Fibroblast of lung (primary cell): ENCODE results near the gene MLXIPL. TPM values are rescaled to one million over a fixed set of nuclear protein-coding genes. Genes with fewer than 3 reads are reported as not detected.

Experiments
- DNase-seq, 2 donors: peaks; one replicate each; pipeline versions ENCODE4 v3.0.0 to v3.0.0-alpha.2; 2010; ENCODE audit warnings: low read depth in 2 of 2
- H2AFZ ChIP-seq: 2 replicates; pipeline ENCODE4 v1.5.1; 2012; ENCODE audit warnings: low read length, control low read depth, inconsistent platforms
- H3K27ac ChIP-seq: 2 replicates; pipeline ENCODE4 v1.5.1; 2011; ENCODE audit warnings: low read length, control low read depth; ENCODE audit not compliant: insufficient read depth
- H3K27me3 ChIP-seq: 2 replicates; pipeline ENCODE4 v1.5.1; 2011; ENCODE audit warnings: mild to moderate bottlenecking, low read length; ENCODE audit not compliant: control insufficient read depth, insufficient read depth
- H3K36me3 ChIP-seq: 2 replicates; pipeline ENCODE4 v1.5.1; 2011; ENCODE audit warnings: low read length; ENCODE audit not compliant: control insufficient read depth, insufficient read depth
- H3K4me1 ChIP-seq: 2 replicates; pipeline ENCODE4 v1.5.1; 2011; ENCODE audit warnings: low read length; ENCODE audit not compliant: control insufficient read depth, insufficient read depth; ENCODE audit errors: extremely low read depth
- H3K4me2 ChIP-seq: 2 replicates; pipeline ENCODE4 v1.5.1; 2011; ENCODE audit warnings: low read length, control low read depth; ENCODE audit not compliant: insufficient read depth; ENCODE audit errors: extremely low read depth
- H3K4me3 ChIP-seq, 4 experiments: fragments of 200-600 bp in 1 of 4; sonication (generic) in 1 of 4; replicated peaks in 1 of 4; 2 replicates each; pipeline ENCODE4 v1.5.1; 2011 to 2016; ENCODE audit warnings: low read length in 4 of 4, low read depth in 3 of 4, mild to moderate bottlenecking in 3 of 4, control low read depth in 2 of 4, inconsistent platforms in 1 of 4, mixed read lengths in 1 of 4; ENCODE audit not compliant: insufficient read depth in 1 of 4; ENCODE audit errors: control extremely low read depth in 1 of 4
- H3K79me2 ChIP-seq: 2 replicates; pipeline ENCODE4 v1.5.1; 2012; ENCODE audit warnings: mild to moderate bottlenecking, low read length, inconsistent platforms; ENCODE audit not compliant: control insufficient read depth, insufficient read depth
- H3K9ac ChIP-seq: 2 replicates; pipeline ENCODE4 v1.5.1; 2011; ENCODE audit warnings: mild to moderate bottlenecking, low read length, control low read depth; ENCODE audit not compliant: insufficient read depth
- H3K9me3 ChIP-seq: 2 replicates; pipeline ENCODE4 v1.5.1; 2012; ENCODE audit warnings: low read depth, low read length; ENCODE audit not compliant: control insufficient read depth, insufficient read depth
- H4K20me1 ChIP-seq: 2 replicates; pipeline ENCODE4 v1.5.1; 2011; ENCODE audit warnings: low read length; ENCODE audit not compliant: control insufficient read depth, insufficient read depth; ENCODE audit errors: extremely low read depth
- EZH2 ChIP-seq: IDR thresholded peaks from 2 replicates; pipeline ENCODE4 v1.5.1; 2012; ENCODE audit warnings: low read length, control low read depth, mild to moderate bottlenecking; ENCODE audit errors: missing control alignments
- polyA plus RNA-seq, 2 donors: library from polyadenylated mRNA; depleted of rRNA in 1 of 2; stranded (reverse) in 1 of 2; unstranded in 1 of 2; fragments of >200 nt; gene quantifications; 2 replicates each; pipeline ENCODE4 v1.2.1, GENCODE V29; 2011 to 2012; ENCODE audit warnings: missing spikeins in 1 of 2
- total RNA-seq: library from RNA; depleted of rRNA; stranded (reverse); fragments of >200 nt; gene quantifications from 2 replicates; pipeline ENCODE4 v1.2.1, GENCODE V29; 2014
- TF ChIP-seq, protein P1 (sequence below), 2 donors: IDR thresholded peaks in 1 of 2; conservative IDR thresholded peaks in 1 of 2; 1 replicate in 1 of 2; 2 replicates in 1 of 2; pipeline ENCODE4 v1.5.1; 2011 to 2012; ENCODE audit warnings: low read length in 2 of 2, control low read depth in 1 of 2, inconsistent platforms in 1 of 2, low read depth in 1 of 2, mild to moderate bottlenecking in 1 of 2

Gene MLXIPL
- total and polyA plus RNA-seq, 2 donors (not counting 1 experiment from before 2014, with no cell fraction given): not detected

DNA sequence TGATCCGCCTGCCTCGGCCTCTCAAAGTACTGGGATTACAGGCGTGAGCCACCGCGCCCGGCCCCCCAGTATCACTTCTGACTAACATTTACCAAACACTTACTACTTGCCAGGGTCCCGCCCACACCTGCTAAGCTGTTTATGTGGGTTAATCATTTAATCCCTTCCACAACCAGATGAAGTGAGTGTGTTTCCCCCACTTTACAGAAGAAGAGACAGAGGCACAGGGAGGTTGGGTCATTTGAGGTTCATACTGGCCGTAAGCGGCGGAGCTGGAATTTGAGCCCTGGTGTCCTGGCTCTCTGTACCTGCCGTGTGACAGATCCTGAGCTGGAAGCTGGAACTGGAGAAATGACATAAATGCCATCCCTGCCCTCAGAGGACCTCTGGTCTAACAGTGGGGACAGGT lies 28.2 kb upstream of the MLXIPL start:
- no peaks in the 10 kb centered on the region for H3K9me3 ChIP-seq
- no peak overlapping the region for H3K9ac ChIP-seq
- no peak overlapping the region for H3K4me3 ChIP-seq
- DNase-seq: no peak
- no peaks in the 10 kb centered on the region for H3K4me1 ChIP-seq
- H3K4me2 ChIP-seq: no peak overlapping the region
- H4K20me1 ChIP-seq: no peaks in the 10 kb centered on the region
- no peaks in the 10 kb centered on the region for H3K36me3 ChIP-seq
- TF ChIP-seq, protein P1, sequence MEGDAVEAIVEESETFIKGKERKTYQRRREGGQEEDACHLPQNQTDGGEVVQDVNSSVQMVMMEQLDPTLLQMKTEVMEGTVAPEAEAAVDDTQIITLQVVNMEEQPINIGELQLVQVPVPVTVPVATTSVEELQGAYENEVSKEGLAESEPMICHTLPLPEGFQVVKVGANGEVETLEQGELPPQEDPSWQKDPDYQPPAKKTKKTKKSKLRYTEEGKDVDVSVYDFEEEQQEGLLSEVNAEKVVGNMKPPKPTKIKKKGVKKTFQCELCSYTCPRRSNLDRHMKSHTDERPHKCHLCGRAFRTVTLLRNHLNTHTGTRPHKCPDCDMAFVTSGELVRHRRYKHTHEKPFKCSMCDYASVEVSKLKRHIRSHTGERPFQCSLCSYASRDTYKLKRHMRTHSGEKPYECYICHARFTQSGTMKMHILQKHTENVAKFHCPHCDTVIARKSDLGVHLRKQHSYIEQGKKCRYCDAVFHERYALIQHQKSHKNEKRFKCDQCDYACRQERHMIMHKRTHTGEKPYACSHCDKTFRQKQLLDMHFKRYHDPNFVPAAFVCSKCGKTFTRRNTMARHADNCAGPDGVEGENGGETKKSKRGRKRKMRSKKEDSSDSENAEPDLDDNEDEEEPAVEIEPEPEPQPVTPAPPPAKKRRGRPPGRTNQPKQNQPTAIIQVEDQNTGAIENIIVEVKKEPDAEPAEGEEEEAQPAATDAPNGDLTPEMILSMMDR (conservative IDR thresholded peaks at IDR 0.05 in 1 of 2, IDR thresholded peaks at IDR 0.05 in 1 of 2; ENCODE audit: low read depth in 1 of 2, low read length in 2 of 2): no peak
- no peak for TF ChIP-seq EZH2
- H2AFZ ChIP-seq: no peak overlapping the region
- no peak overlapping the region for H3K27ac ChIP-seq
- H3K27me3 ChIP-seq: peaks cover 32% of the 10 kb centered on the region
- H3K79me2 ChIP-seq: no peaks in the 10 kb centered on the region

DNA sequence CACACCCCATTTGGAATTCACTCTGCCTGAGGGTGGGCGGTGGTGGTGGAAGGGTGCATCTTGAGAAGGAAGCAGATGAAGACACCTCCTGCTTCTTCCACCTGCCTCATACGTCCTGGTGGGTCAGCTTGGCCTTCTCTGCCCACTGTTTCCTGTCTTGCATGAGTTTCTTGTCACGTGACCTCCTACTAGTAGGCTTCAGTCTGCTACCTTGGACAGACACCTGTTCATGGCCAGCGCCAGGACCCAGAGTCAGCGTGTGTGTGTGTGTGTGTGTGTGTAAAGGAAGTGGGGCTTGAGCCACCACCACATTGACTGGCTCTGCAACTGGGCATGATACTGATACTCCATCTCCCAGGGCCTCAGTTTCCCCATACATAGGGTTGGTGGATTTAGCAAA lies 26.2 kb upstream of the MLXIPL start:
- no peaks in the 10 kb centered on the region for H3K79me2 ChIP-seq
- no peak overlapping the region for H3K9ac ChIP-seq
- H2AFZ ChIP-seq: no peak overlapping the region
- H3K4me3 ChIP-seq: no peak overlapping the region
- H3K36me3 ChIP-seq: no peaks in the 10 kb centered on the region
- H3K27me3 ChIP-seq: peaks cover 49% of the 10 kb centered on the region
- no peaks in the 10 kb centered on the region for H4K20me1 ChIP-seq
- H3K9me3 ChIP-seq: no peaks in the 10 kb centered on the region
- no peak overlapping the region for H3K4me2 ChIP-seq
- TF ChIP-seq, protein P1 (conservative IDR thresholded peaks at IDR 0.05 in 1 of 2, IDR thresholded peaks at IDR 0.05 in 1 of 2; ENCODE audit: low read depth in 1 of 2, low read length in 2 of 2): no peak
- TF ChIP-seq EZH2: no peak
- DNase-seq: no peak
- no peaks in the 10 kb centered on the region for H3K4me1 ChIP-seq
- no peak overlapping the region for H3K27ac ChIP-seq

- Histone ChIP-seq H3K27ac (no peak overlapping the region), H3K36me3 (no peaks in the 10 kb centered on the region), H3K79me2 (no peaks in the 10 kb centered on the region), H3K9ac (no peak overlapping the region), H3K4me1 (no peaks in the 10 kb centered on the region), H4K20me1 (no peaks in the 10 kb centered on the region), H2AFZ (no peak overlapping the region), H3K4me3 (no peak overlapping the region), H3K27me3 (peaks cover 51% of the 10 kb centered on the region), H3K4me2 (no peak overlapping the region), H3K9me3 (no peaks in the 10 kb centered on the region)
- DNase-seq: no peak
- no peak for TF ChIP-seq EZH2
These were observed 25.3 kb upstream of the MLXIPL start for GRCh38 chr7:73649576-73649975.
